Chondrocyte (in vitro differentiated cells): ENCODE data around the gene CFDP1. TPM values are rescaled to one million over a fixed set of nuclear protein-coding genes. Genes with fewer than 3 reads are reported as not detected.

Experiments
- DNase-seq: peaks from one replicate; pipeline ENCODE4 v3.0.0; 2021; ENCODE audit warnings: mixed read lengths, low spot score
- H3K27ac Mint-ChIP-seq: one replicate; pipeline ENCODE4 v1.8.0; 2021; ENCODE audit warnings: mild to moderate bottlenecking, moderate library complexity, mixed read lengths; ENCODE audit not compliant: unreplicated experiment
- H3K27me3 Mint-ChIP-seq: 2 replicates; pipeline ENCODE4 v1.8.0; 2021; ENCODE audit warnings: low read depth, mixed read lengths
- H3K36me3 Mint-ChIP-seq: 2 replicates; pipeline ENCODE4 v1.8.0; 2021; ENCODE audit warnings: low read depth, mixed read lengths
- H3K4me1 Mint-ChIP-seq: 2 replicates; pipeline ENCODE4 v1.8.0; 2021; ENCODE audit warnings: low read depth, mild to moderate bottlenecking, mixed read lengths
- H3K4me3 Mint-ChIP-seq: one replicate; pipeline ENCODE4 v1.8.0; 2021; ENCODE audit warnings: mild to moderate bottlenecking, moderate library complexity, mixed read lengths; ENCODE audit not compliant: unreplicated experiment
- H3K9me3 Mint-ChIP-seq: 2 replicates; pipeline ENCODE4 v1.8.0; 2021; ENCODE audit warnings: low read depth, mixed read lengths
- total RNA-seq: library from RNA; stranded (reverse); gene quantifications from 3 replicates; pipeline ENCODE4 v1.2.1, GENCODE V29; 2021
- TF ChIP-seq, protein P1 (sequence below): fragments of 200-600 bp; sonication (generic); IDR thresholded peaks from 2 replicates; pipeline ENCODE4 v1.5.0; 2021; ENCODE audit warnings: antibody characterized with exemption, mild to moderate bottlenecking, moderate library complexity

The CFDP1 gene
- total RNA-seq, 1 donor from 2014 or later = 45.3 TPM

DNA sequence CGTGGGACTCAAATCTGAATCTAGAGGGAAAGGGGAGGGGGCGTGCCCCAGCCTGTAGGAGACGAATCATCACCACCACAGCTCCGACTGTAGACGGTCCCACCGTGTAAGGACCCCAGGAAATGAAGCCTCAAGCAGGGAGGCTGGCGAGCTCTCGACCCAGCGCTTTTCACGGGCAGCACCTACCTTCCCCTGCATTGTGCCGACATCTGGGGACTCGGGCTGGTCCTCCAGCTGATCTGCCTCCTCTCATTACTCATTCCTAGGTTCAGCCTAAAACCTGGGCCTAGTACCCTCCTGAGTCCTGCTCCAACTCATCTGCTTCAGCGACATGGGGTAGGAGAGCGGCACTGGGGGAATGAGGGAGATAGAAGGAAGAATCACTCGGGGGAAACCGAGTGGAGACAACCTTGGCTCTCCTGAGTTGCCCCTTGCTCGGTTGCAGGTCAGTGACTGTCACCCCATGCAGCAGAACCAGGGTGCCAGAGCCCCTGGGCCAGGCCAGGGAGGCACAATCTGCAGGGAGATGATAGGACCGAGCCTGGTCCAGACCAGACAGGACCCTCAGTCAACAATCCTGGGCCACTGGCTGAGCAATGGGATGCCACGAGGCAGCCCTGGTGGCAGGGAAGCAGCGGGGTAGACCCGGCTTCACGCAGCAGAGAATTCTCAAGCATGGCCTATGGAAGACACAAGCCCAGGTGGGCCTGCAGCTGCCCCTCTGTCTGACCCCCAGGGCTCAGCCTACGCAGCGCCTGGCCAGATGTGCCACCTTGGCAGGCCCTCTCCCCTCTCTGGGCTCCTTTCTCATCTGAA lies 181.0 kb downstream of the CFDP1 start:
- peak overlapping the region; percentile 65 for H3K4me3 Mint-ChIP-seq
- H3K27me3 Mint-ChIP-seq = no peaks in the 10 kb centered on the region
- DNase-seq = peak; percentile 87
- TF ChIP-seq, protein P1, sequence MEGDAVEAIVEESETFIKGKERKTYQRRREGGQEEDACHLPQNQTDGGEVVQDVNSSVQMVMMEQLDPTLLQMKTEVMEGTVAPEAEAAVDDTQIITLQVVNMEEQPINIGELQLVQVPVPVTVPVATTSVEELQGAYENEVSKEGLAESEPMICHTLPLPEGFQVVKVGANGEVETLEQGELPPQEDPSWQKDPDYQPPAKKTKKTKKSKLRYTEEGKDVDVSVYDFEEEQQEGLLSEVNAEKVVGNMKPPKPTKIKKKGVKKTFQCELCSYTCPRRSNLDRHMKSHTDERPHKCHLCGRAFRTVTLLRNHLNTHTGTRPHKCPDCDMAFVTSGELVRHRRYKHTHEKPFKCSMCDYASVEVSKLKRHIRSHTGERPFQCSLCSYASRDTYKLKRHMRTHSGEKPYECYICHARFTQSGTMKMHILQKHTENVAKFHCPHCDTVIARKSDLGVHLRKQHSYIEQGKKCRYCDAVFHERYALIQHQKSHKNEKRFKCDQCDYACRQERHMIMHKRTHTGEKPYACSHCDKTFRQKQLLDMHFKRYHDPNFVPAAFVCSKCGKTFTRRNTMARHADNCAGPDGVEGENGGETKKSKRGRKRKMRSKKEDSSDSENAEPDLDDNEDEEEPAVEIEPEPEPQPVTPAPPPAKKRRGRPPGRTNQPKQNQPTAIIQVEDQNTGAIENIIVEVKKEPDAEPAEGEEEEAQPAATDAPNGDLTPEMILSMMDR = no peak
- H3K36me3 Mint-ChIP-seq = peaks cover 2% of the 10 kb centered on the region
- H3K9me3 Mint-ChIP-seq = no peaks in the 10 kb centered on the region
- peaks cover 86% of the 10 kb centered on the region for H3K4me1 Mint-ChIP-seq
- peak overlapping the region; percentile 94 for H3K27ac Mint-ChIP-seq

DNA sequence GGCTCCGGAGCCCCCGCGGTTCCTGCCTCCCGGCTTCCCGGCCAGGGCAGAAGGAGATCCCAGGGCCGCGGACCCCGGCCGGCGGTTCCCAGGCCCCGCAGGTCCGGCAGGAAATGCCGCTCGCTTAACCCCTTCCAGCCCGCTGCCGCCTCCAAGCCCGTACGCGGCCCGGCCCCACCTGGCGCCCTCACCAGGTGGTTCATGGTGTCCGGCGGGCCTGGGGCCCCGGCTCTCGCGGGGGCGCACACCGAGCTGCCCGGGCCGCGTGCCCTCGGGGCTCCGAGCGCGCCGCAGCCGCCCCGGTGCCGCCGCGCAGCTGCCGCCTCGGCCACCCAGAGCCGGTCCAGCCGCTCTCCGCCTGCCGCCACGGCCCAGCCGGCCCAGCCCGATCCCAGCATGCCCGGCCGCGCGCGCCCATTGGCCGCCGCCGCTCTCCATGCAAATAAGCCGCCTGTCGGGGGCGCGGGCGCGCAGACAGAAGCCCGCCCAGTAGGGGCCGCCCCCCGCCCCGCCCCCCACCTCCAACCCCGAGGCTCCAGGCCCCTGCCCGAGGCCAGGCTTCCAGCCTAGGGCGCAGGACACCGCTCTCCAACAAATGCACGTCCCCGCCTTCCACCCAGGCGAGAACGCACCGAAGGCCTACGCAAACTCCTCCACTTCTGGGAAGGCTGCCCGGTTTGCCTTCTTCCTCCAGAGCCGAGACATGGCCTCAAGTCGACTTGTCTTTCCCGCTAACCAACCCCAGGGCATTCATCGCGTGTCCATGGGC lies 181.8 kb downstream of the CFDP1 start, which contains the start of gene BCAR1:
TSS of gene BCAR1 (minus strand) at position 345 of the 769 bp plus-strand sequence. CDS start at position 203, 142 bp downstream.
- H3K36me3 Mint-ChIP-seq = peaks cover 2% of the 10 kb centered on the region
- peaks cover 86% of the 10 kb centered on the region for H3K4me1 Mint-ChIP-seq
- H3K27me3 Mint-ChIP-seq = no peaks in the 10 kb centered on the region
- TF ChIP-seq, protein P1 = peak; percentile 36
- peak within 1 kb of the TSS; percentile 90 for H3K4me3 Mint-ChIP-seq
- peak within 1 kb of the TSS; percentile 94 for H3K27ac Mint-ChIP-seq
- peak; percentile 93 for DNase-seq
- no peaks in the 10 kb centered on the region for H3K9me3 Mint-ChIP-seq

DNA sequence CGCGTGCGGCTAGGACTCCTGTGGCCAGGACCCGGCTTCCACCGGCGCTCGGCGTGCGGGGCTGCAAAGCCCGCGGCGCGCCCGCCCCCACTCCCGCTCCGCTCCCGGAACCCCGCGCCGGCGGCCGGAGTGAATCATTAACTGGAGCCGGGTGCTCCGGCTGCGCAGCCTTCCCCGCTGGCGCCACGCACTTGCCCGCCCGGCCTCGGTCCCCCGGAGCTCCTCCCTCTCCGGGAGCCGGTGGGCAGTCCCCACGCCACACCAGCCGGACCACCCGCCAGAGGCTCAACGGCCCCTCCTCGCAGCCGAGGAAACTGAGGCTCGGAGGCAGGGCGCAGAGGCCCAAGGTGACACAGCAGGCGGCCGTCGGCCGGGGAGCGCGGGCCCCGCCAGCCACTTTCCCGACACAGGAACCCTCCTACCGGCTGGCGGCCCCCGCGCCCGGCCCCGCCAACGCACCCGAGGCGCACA lies 182.5 kb downstream of the CFDP1 start:
- DNase-seq = no peak
- H3K27me3 Mint-ChIP-seq = no peaks in the 10 kb centered on the region
- TF ChIP-seq, protein P1 = no peak

DNA sequence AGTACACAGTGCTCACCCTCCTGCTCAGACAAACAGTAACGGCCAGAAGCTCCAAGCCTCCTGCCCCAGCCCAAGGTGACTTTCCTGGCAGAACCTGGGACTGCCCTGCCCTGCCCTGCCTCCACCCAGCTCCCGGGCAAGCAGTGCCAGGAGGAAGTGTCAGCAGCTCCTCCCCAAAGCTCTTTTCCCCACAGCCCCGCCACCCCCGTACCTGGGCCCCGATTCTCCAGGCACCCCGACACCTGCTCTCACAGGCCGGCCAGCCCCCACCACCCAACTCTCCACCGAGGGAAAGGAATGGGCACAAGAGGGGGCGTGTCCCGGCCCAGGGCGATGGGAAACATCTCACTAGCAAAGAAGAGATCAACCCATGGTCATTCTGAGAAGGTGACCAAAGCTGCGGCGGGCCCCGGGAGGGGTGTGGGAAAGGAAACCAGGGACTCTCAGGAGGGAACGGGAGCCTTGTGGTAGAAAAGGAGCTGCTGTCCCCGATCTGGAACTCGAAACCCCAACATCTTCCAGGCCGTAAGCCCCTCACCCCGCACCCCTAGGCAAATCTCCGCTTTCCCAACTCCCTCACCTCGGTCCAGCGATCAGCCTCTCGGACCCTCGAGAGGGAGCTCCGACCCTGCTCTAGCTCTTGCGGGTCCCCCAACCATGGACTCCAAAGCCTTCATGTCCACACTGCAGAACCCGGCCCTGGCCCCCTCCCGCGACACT lies 183.1 kb downstream of the CFDP1 start:
- TF ChIP-seq, protein P1 = no peak
- peak overlapping the region; percentile 93 for H3K27ac Mint-ChIP-seq
- no peak for DNase-seq
- H3K4me1 Mint-ChIP-seq = peaks cover 84% of the 10 kb centered on the region
- H3K9me3 Mint-ChIP-seq = no peaks in the 10 kb centered on the region
- peaks cover 2% of the 10 kb centered on the region for H3K36me3 Mint-ChIP-seq
- peak overlapping the region; percentile 90 for H3K4me3 Mint-ChIP-seq
- H3K27me3 Mint-ChIP-seq = no peaks in the 10 kb centered on the region

More for the DNA sequence above, 182.5 kb downstream of the CFDP1 start:
- H3K27ac Mint-ChIP-seq = peak overlapping the region; percentile 93
- H3K4me1 Mint-ChIP-seq = peaks cover 86% of the 10 kb centered on the region
- H3K9me3 Mint-ChIP-seq = no peaks in the 10 kb centered on the region
- H3K36me3 Mint-ChIP-seq = peaks cover 2% of the 10 kb centered on the region
- peak overlapping the region; percentile 90 for H3K4me3 Mint-ChIP-seq

DNA sequence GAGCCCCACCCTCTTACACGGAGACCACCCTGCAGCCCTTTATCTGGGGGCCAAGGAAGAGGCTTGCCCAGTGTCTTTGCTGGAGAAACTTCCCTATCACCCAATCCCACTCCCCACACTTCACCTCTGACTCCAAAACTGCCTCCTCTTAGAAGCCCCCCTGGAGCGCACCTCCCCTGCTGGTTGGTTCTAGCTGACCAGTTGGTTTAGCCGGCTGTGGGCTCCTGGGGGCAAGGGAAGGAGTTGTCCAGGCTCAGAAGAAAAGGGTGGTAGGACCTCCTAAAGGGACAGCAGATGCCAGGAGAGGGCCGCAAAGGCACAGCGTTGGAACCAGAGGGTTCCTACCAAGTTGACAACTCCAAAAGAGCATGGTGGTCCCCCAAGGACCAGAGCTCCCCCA lies 183.9 kb downstream of the CFDP1 start:
- Mint-ChIP-seq H3K4me1 (peaks cover 83% of the 10 kb centered on the region), H3K4me3 (peak overlapping the region; percentile 90), H3K9me3 (no peaks in the 10 kb centered on the region), H3K27me3 (no peaks in the 10 kb centered on the region), H3K27ac (peak overlapping the region; percentile 68), H3K36me3 (peaks cover 2% of the 10 kb centered on the region)
- TF ChIP-seq, protein P1 = no peak
- no peak for DNase-seq
